ENCODE results near the gene SCLY.
A peak's percentile ranks its signal among the peaks of the same experiment; 100 is the strongest.
"Not testable (repeated sequence)": the region's sequence is repeated elsewhere in the genome, so short reads cannot be mapped to it uniquely, and the experiment has no call there.

The SCLY gene

DNA sequence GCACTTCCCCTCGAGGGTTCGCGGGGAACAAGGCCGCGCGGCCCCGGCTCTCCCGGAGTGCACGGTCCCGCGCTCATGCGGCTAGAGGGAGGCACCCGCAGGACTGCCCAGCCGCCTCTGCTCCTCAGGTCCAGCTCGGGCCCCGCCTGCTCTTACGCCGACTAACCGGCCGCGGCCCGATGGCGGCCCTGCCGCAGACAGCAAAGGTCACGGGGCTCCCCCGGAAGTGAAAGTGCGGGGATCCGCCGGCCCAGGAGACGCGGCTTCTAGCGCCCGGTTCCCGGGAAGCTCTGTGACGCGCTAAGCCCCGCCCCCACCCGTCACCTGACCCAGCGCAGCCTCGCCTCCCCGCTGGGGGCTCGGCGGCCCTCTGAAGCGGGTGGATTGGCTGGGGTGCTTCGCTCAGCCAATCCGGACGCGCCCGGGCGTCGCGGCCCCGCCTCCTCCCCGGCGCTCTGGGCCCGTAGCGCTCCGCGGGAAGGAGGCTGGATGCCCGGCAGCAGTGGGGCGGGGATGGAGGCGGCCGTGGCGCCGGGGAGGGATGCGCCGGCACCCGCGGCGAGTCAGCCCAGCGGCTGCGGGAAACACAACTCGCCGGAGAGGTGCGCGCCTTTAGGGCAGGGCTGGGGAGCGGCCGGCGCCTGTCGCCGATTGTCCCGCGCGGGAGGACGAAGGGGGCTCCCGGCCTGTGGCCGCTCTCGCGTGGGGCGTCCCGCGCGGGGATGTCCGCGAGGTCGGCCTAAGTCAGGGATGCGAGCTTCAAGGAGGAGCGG, at the start of gene SCLY:
Gene SCLY (plus strand): TSS at position 460 of the 773 bp plus-strand sequence. CDS start 54 bp downstream, at position 514.
- peak; percentile 89 to 91 (median 90) for DNase-seq (ENCODE audit: low read depth in 3 of 3, low spot score in 1 of 3)

- DNase-seq (ENCODE audit: low read depth in 3 of 3, low spot score in 1 of 3) = no peak
Measured at GRCh38 chr2:238013806-238014205, 47.0 kb upstream of the SCLY start.

DNA sequence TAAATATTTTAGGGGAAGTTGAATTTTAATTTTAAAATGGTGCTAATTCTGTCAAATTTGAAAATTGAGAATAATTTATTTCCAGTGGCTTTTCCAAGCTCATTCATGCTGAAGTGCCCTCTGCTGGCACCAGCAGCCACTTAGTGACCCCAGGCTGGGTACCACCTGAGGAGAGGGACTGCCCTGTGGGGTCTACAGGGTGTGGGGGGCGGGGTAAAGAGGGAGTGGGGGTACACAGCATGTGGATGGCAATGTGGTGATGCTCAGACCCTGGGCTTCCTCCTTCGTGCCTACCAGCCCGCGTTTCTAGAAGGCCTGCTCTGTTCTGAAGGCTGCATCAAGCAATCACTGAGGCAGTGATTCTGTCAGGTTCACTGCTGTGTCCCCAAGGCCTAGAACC, 45.1 kb upstream of the SCLY start:
- no peak for DNase-seq (ENCODE audit: low read depth in 3 of 3, low spot score in 1 of 3)

DNA sequence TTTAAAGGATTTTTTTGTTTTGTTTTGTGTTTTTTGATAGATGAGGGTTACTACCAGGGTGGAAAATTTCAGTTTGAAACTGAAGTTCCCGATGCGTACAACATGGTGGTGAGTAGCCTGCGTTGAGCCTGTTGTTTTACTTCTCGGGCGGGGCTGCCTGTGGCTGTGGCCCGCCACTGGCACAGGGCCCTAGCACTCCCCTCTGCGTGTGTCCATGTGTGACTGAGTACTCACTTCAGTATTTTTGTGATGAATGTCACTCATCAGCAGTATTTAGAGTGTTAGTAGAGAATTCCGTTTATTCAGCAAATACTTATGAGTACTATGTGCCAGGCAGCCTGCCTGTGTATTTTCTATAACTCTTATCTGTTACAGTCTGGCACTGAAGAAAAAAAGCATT, 44.3 kb upstream of the SCLY start:
- no peak for DNase-seq (ENCODE audit: low read depth in 3 of 3, low spot score in 1 of 3)

DNA sequence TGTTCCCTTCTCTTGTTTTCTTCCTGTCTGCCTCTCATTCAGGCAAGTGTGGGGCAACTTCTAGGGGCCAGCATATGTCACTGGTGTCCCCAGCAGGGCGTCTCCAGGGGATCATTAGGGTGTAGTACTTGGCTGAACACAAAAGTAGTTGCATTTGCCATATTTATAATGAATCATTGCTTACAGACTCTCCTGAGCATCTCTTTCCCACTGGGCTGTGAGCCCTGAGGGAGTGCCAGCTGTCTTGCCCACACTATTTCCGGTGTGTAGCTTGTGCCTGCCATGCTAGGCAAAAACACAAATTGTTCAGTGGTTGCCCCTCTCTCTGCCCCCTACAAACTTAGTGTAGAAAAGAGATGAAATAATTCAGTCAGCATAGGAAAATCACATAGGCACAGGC, 40.8 kb upstream of the SCLY start:
- no peak for DNase-seq (ENCODE audit: low read depth in 3 of 3, low spot score in 1 of 3)

GRCh38 chr2:238020816-238021215, 40.0 kb upstream of the SCLY start:
- DNase-seq (ENCODE audit: low read depth in 3 of 3, low spot score in 1 of 3) = no peak

GRCh38 chr2:238021327-238021726, 39.5 kb upstream of the SCLY start:
- DNase-seq (ENCODE audit: low read depth in 3 of 3, low spot score in 1 of 3) = no peak

- no peak for DNase-seq (ENCODE audit: low read depth in 3 of 3, low spot score in 1 of 3)
Measured at GRCh38 chr2:238022594-238023157, 38.1 kb upstream of the SCLY start.

DNA sequence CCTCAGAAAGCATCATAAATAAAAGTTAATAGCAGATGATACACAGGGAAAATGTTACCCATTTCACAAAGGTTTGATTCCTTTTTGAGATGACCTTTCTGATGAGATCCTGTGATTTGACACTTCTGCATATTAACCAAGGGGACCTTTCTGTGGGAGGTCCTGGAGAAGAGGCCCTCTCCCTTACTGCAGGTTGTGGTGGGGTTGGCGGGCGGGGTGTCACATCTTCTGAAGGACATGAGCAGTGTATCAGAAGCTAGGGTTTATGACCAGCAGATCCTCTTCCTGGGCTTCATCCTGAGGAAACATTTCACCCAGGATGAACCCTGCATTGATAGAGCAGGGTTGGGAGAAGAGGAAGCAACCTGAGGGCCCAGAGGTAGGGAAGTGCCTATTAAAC, 37.2 kb upstream of the SCLY start:
- no peak for DNase-seq (ENCODE audit: low read depth in 3 of 3, low spot score in 1 of 3)

GRCh38 chr2:238024986-238025385, 35.8 kb upstream of the SCLY start:
- no peak for DNase-seq (ENCODE audit: low read depth in 3 of 3, low spot score in 1 of 3)

DNA sequence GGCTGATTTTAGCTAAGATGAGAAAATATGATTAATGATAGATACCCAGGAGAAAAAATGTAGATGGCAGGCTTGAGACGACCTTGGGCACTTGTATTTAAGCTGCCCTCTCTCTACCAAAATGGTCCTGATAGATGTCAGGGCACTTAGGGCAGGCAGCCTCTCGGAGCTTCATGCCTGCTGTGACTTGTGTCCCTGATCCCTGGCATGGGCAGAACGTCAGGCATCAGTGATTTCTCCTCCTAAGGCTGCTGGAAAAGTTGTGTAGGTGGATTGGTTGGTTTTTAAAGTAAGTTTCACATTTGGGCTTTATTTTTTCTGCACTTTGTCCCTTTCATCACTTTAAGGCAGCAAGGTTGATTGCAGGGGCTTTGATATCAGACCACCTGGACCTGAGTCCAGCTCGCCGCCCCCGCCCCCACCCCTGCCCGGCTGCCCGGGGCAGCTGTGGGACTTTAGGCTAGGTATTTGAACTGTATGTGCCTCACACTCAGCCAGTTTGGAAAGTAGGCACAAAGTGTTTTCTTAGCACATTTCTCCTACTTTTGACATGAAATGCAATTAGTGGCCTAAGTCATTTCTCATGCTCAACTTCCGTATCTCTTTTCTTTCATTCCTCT, 35.0 kb upstream of the SCLY start:
- DNase-seq (ENCODE audit: low read depth in 3 of 3, low spot score in 1 of 3) = no peak

- no peak for DNase-seq (ENCODE audit: low read depth in 3 of 3, low spot score in 1 of 3)
Measured at GRCh38 chr2:238027058-238027457, 33.7 kb upstream of the SCLY start.

- no peak for DNase-seq (ENCODE audit: low read depth in 3 of 3, low spot score in 1 of 3)
Measured at GRCh38 chr2:238027591-238028415, 33.0 kb upstream of the SCLY start.

DNA sequence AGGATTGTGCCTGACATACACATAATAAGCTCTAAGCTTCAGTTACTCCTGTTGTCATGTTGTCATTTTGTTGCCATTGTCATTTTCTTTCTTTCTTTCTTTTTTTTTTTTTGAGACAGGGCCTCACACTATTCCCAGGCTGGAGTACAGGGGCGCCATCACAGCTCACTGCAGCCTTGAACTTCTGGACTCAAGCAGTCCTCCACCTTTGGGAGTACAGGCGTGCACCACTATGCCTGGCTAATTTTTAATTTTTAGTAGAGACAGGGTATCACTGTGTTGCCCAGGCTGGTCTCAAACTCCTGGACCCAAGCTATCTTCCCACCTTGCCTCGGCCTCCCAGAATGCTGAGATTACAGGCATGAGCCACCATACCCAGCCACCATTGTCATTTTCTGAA, 30.9 kb upstream of the SCLY start:
- no peak for DNase-seq (ENCODE audit: low read depth in 3 of 3, low spot score in 1 of 3)

GRCh38 chr2:238030422-238031155, 30.2 kb upstream of the SCLY start:
- no peak for DNase-seq (ENCODE audit: low read depth in 3 of 3, low spot score in 1 of 3)

DNA sequence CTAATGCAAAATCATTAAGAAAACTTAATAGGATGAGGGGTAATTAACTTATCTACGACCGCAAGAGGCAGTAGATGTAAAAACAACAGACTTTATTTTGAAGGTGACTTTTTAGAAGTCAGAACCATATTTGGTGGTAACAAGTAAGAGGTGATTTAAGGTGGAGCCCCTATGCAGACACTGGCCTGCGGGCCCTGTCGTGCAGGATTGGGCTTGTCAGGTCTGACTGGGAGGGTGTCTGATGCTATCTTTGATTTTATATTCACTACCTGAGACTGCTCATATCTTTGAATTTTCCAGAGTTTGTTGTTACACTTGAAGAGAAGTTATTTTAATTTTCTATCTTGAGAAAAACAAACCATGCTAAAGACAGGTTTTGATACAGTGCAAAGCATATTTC, 29.1 kb upstream of the SCLY start:
- DNase-seq (ENCODE audit: low read depth in 3 of 3, low spot score in 1 of 3) = no peak

- DNase-seq (ENCODE audit: low read depth in 3 of 3, low spot score in 1 of 3) = no peak
Measured at GRCh38 chr2:238032755-238033337, 28.0 kb upstream of the SCLY start.

DNA sequence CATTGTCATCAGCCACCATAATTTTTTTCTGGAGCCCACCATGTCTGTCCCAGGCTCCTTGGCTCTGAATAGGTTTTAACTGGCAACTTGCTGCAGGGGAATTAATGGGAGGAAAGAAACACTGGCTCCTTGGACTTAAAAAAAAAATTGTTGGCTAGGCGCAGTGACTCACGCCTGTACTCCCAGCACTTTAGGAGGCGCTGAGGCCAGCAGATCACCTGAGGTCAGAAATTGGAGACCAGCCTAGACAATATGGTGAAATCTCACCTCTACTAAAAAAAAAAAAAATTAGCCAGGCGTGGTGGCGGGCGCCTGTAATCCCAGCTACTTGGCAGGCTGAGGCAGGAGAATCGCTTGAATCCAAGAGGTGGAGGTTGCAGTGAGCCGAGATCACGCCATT, 26.8 kb upstream of the SCLY start:
- not testable (repeated sequence) for DNase-seq (ENCODE audit: low read depth in 3 of 3, low spot score in 1 of 3)

DNA sequence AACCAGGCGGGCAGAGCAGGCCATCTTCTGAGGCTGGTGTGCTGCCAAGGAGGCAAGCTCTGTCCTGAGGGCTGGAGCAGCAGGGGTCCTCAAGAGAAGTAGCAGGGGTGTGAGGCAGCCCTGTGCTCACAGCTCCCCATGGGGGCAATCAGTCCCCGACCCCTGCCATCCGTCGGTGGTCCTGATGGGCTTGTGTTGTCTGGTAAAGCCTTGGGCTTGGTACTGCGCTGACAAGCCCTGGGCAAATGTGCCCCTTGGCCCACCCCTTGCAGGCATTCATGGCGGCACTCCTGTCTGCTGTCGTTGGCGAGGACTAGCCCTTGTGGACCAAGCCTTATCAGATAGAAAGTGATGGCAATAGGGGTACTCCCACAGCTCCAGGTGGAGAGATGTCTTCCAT, 22.6 kb upstream of the SCLY start:
- DNase-seq (ENCODE audit: low read depth in 3 of 3, low spot score in 1 of 3) = no peak

GRCh38 chr2:238039151-238039550, 21.6 kb upstream of the SCLY start:
- no peak for DNase-seq (ENCODE audit: low read depth in 3 of 3, low spot score in 1 of 3)

- DNase-seq (ENCODE audit: low read depth in 3 of 3, low spot score in 1 of 3) = no peak
Measured at GRCh38 chr2:238039985-238040384, 20.8 kb upstream of the SCLY start.

Data from stimulated activated CD4-positive, alpha-beta T cell treated with anti-CD3 and anti-CD28 coated beads, TNF-alpha, amount 100 ng/mL, for 1 hour (primary cell).